SU-DHL-6 (cell line): ENCODE data around the gene PPP1CC.

Experiments
- EZH2phosphoT487 ChIP-seq: fragments of 200-600 bp; sonication (generic), shearing (Covaris generic); conservative IDR thresholded peaks from 2 replicates; pipeline ENCODE4 v1.6.1; 2018; ENCODE audit warnings: mild to moderate bottlenecking, antibody characterized with exemption, low read length, moderate library complexity, mixed read lengths
- TF ChIP-seq, protein P1 (sequence below): fragments of 200-600 bp; sonication (generic); IDR thresholded peaks from one replicate; pipeline ENCODE4 v1.5.1; 2017; ENCODE audit warnings: antibody characterized with exemption, mild to moderate bottlenecking, low read length, moderate library complexity; ENCODE audit not compliant: insufficient read depth, poor library complexity, severe bottlenecking

DNA sequence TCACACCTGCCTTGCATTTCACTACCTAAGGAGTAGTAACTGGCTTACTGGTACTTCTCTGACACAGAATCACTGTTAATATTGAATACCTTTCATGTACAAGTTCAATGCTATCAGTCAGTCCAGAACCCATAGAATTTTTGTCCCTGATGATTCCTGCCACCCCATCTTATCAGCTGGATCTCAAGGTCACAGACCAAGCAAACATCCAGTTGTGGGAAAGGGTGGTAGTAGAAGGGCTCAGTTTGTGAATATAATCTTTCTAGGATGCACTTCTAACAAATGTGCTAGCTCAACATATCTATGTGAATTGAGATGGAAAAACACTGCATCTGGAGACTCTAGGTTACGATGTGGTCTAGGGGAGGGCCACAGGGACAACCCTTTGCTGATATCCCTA is 14.1 kb downstream of the PPP1CC start:
- TF ChIP-seq, protein P1, sequence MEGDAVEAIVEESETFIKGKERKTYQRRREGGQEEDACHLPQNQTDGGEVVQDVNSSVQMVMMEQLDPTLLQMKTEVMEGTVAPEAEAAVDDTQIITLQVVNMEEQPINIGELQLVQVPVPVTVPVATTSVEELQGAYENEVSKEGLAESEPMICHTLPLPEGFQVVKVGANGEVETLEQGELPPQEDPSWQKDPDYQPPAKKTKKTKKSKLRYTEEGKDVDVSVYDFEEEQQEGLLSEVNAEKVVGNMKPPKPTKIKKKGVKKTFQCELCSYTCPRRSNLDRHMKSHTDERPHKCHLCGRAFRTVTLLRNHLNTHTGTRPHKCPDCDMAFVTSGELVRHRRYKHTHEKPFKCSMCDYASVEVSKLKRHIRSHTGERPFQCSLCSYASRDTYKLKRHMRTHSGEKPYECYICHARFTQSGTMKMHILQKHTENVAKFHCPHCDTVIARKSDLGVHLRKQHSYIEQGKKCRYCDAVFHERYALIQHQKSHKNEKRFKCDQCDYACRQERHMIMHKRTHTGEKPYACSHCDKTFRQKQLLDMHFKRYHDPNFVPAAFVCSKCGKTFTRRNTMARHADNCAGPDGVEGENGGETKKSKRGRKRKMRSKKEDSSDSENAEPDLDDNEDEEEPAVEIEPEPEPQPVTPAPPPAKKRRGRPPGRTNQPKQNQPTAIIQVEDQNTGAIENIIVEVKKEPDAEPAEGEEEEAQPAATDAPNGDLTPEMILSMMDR, result no peak
- TF ChIP-seq EZH2phosphoT487, result no peak
